Right lobe of liver (tissue), 4 donors: ENCODE data around the gene KRT16.

Experiments
- CTCF ChIP-seq, 4 donors: fragments of 200-600 bp in 3 of 4; fragments of 450-650 bp in 1 of 4; IDR thresholded peaks; one replicate each; pipeline versions ENCODE4 v1.5.1 to v1.8.0; 2016 to 2022; ENCODE audit warnings: antibody characterized with exemption in 4 of 4, mild to moderate bottlenecking in 2 of 4
- POLR2A ChIP-seq: fragments of 450-650 bp; IDR thresholded peaks from one replicate; pipeline ENCODE4 v1.6.1; 2017; ENCODE audit warnings: antibody characterized with exemption, mild to moderate bottlenecking
- donor health status: DM: no; HTN: no; CAD: no.
- donor health status: DM: no; HTN: no; CAD: no.
- donor health status: DM: no; HTN: yes; CAD: no.

GRCh38 chr17:41585301-41586056 lies 27.1 kb downstream of the KRT16 start:
- no peak for TF ChIP-seq CTCF (IDR thresholded peaks at IDR 0.05)
- no peak for TF ChIP-seq POLR2A
